Right atrium auricular region (tissue), 2 donors: ENCODE measurements around the gene RALGAPA1. TPM values are rescaled to one million over a fixed set of nuclear protein-coding genes. Genes with fewer than 3 reads are reported as not detected.

Experiments used
- DNase-seq: peaks from one replicate; pipeline ENCODE4 v3.0.0-alpha.2; 2019; ENCODE audit warnings: low spot score
- H3K27ac ChIP-seq, 2 donors: fragments of 200-600 bp; sonication (generic); 1 replicate in 1 of 2; 2 replicates in 1 of 2; pipeline ENCODE4 v1.5.1; 2016 to 2019
- H3K27me3 ChIP-seq, 2 donors: fragments of 200-600 bp; sonication (generic); one replicate each; pipeline versions ENCODE4 v1.5.1 to v1.6.0; 2017 to 2019
- H3K36me3 ChIP-seq: fragments of 200-600 bp; sonication (generic); one replicate; pipeline ENCODE4 v1.5.1; 2016
- H3K4me1 ChIP-seq, 2 donors: fragments of 200-600 bp; sonication (generic); one replicate each; pipeline versions ENCODE4 v1.5.1 to v1.6.0; 2017 to 2019
- H3K4me3 ChIP-seq, 2 donors: fragments of 200-600 bp; sonication (generic); 1 replicate in 1 of 2; 2 replicates in 1 of 2; pipeline ENCODE4 v1.5.1; 2017 to 2019; ENCODE audit warnings: mild to moderate bottlenecking in 1 of 2, moderate library complexity in 1 of 2
- H3K9me3 ChIP-seq, 2 donors: fragments of 200-600 bp; sonication (generic); one replicate each; pipeline ENCODE4 v1.5.1; 2019
- CTCF ChIP-seq, 2 donors: fragments of 200-600 bp; sonication (generic); IDR thresholded peaks; one replicate each; pipeline ENCODE4 v1.5.1; 2019; ENCODE audit warnings: antibody characterized with exemption in 2 of 2
- total RNA-seq, 2 donors: library from RNA; depleted of rRNA; stranded (reverse); fragments of >200 nt; gene quantifications; one replicate each; pipeline ENCODE4 v1.1.0, GENCODE V29; 2016

The RALGAPA1 gene
- total RNA-seq, 2 donors from 2014 or later, result 26.9 to 29.6 TPM

GRCh38 chr14:35495278-35495677 lies 313.8 kb downstream of the RALGAPA1 start:
- no peaks in the 10 kb centered on the region for H3K36me3 ChIP-seq
- H3K27ac ChIP-seq, result no peak overlapping the region
- no peaks in the 10 kb centered on the region for H3K27me3 ChIP-seq
- H3K4me1 ChIP-seq, result no peaks in the 10 kb centered on the region
- TF ChIP-seq CTCF (IDR thresholded peaks at IDR 0.05), result no peak
- H3K4me3 ChIP-seq, result no peak overlapping the region
- no peak for DNase-seq
- peaks cover 0 to 27% of the 10 kb centered on the region in 2 donors for H3K9me3 ChIP-seq

- no peaks in the 10 kb centered on the region for H3K36me3 ChIP-seq
- H3K9me3 ChIP-seq, result peaks cover 0 to 26% of the 10 kb centered on the region in 2 donors
- no peak overlapping the region for H3K4me3 ChIP-seq
- H3K27me3 ChIP-seq, result no peaks in the 10 kb centered on the region
- H3K27ac ChIP-seq, result no peak overlapping the region
- TF ChIP-seq CTCF (IDR thresholded peaks at IDR 0.05), result no peak
- H3K4me1 ChIP-seq, result no peaks in the 10 kb centered on the region
- no peak for DNase-seq
These were observed 316.5 kb downstream of the RALGAPA1 start for GRCh38 chr14:35492569-35493014.

Other genes starting within 250 kb of the RALGAPA1 start
- gene BRMS1L, start 17.0 kb upstream of the RALGAPA1 start, total RNA-seq, result 10 to 100 TPM in 1 of 2 donors, 1 to 10 TPM in 1; 5.5 to 10.2 TPM